HG02981 (cell line): Measurements from ENCODE around the gene NKX2-1.

ENCODE experiments used
- ATAC-seq: cut with Tn5 transposase; IDR thresholded peaks from one replicate; pipeline ENCODE4 v1.9.1; 2021; ENCODE audit warnings: mild to moderate bottlenecking, moderate library complexity; ENCODE audit not compliant: unreplicated experiment

Gene NKX2-1

GRCh38 chr14:36518031-36518585 is 1.9 kb downstream of the NKX2-1 start:
- ATAC-seq: no peak

GRCh38 chr14:36517242-36518030 is 2.6 kb downstream of the NKX2-1 start:
- no peak for ATAC-seq

GRCh38 chr14:36516719-36517241 is 3.3 kb downstream of the NKX2-1 start:
- ATAC-seq: no peak

GRCh38 chr14:36515896-36516718 is 3.9 kb downstream of the NKX2-1 start:
- no peak for ATAC-seq

GRCh38 chr14:36515105-36515593 is 4.9 kb downstream of the NKX2-1 start:
- no peak for ATAC-seq

- ATAC-seq: no peak
Observed at GRCh38 chr14:36514278-36515104, 5.5 kb downstream of the NKX2-1 start.

GRCh38 chr14:36513451-36514277 is 6.4 kb downstream of the NKX2-1 start:
- no peak for ATAC-seq

GRCh38 chr14:36513012-36513420 is 7.0 kb downstream of the NKX2-1 start:
- no peak for ATAC-seq

GRCh38 chr14:36512585-36513003 is 7.4 kb downstream of the NKX2-1 start:
- ATAC-seq: no peak

GRCh38 chr14:36511981-36512584 is 7.9 kb downstream of the NKX2-1 start:
- ATAC-seq: no peak

GRCh38 chr14:36510874-36511273 is 9.2 kb downstream of the NKX2-1 start:
- ATAC-seq: no peak

- no peak for ATAC-seq
Observed at GRCh38 chr14:36510078-36510799, 9.8 kb downstream of the NKX2-1 start.

GRCh38 chr14:36509069-36509917 is 10.7 kb downstream of the NKX2-1 start:
- no peak for ATAC-seq

GRCh38 chr14:36508418-36509068 is 11.5 kb downstream of the NKX2-1 start:
- ATAC-seq: no peak

- no peak for ATAC-seq
Observed at GRCh38 chr14:36507847-36508417, 12.1 kb downstream of the NKX2-1 start.

- ATAC-seq: no peak
Observed at GRCh38 chr14:36506732-36507614, 13.1 kb downstream of the NKX2-1 start.
